Choroid plexus epithelial cell (primary cell): Measurements from ENCODE around the gene SCNN1G.

Source experiments
- DNase-seq: peaks from one replicate; pipeline ENCODE4 v3.0.0-alpha.2; 2010; ENCODE audit warnings: low read depth
- H3K4me3 ChIP-seq: 2 replicates; pipeline ENCODE4 v1.5.1; 2011; ENCODE audit warnings: low read depth, mild to moderate bottlenecking, control low read depth, low read length, moderate library complexity
- CTCF ChIP-seq: conservative IDR thresholded peaks from 2 replicates; pipeline ENCODE4 v1.5.1; 2011; ENCODE audit warnings: low read depth, mild to moderate bottlenecking, control low read depth, inconsistent platforms, low read length, moderate library complexity

The SCNN1G gene

GRCh38 chr16:23254338-23254737 is 71.8 kb downstream of the SCNN1G start:
- no peak for TF ChIP-seq CTCF
- DNase-seq, result peak; percentile 24
- no peak overlapping the region for H3K4me3 ChIP-seq

- TF ChIP-seq CTCF, result no peak
- DNase-seq, result no peak
- H3K4me3 ChIP-seq, result no peak overlapping the region
These were observed 72.5 kb downstream of the SCNN1G start for GRCh38 chr16:23255000-23255399.

- no peak for DNase-seq
- H3K4me3 ChIP-seq, result no peak overlapping the region
- no peak for TF ChIP-seq CTCF
These were observed 73.9 kb downstream of the SCNN1G start for GRCh38 chr16:23256440-23256839.

- TF ChIP-seq CTCF, result no peak
- no peak overlapping the region for H3K4me3 ChIP-seq
- no peak for DNase-seq
These were observed 75.1 kb downstream of the SCNN1G start for GRCh38 chr16:23257682-23258081.

GRCh38 chr16:23258919-23259237 is 76.3 kb downstream of the SCNN1G start:
- no peak for DNase-seq
- no peak overlapping the region for H3K4me3 ChIP-seq
- TF ChIP-seq CTCF, result no peak
